Hypothalamus (tissue), 51 donors: ENCODE measurements around the gene NCOA1.
"Not testable (repeated sequence)": the region's sequence is repeated elsewhere in the genome, so short reads cannot be mapped to it uniquely, and the experiment has no call there.

Experiments used
- DNase-seq, 51 donors: peaks; one replicate each; lab custom pipeline; 2025; lab: John Stamatoyannopoulos, UW

The NCOA1 gene

DNA sequence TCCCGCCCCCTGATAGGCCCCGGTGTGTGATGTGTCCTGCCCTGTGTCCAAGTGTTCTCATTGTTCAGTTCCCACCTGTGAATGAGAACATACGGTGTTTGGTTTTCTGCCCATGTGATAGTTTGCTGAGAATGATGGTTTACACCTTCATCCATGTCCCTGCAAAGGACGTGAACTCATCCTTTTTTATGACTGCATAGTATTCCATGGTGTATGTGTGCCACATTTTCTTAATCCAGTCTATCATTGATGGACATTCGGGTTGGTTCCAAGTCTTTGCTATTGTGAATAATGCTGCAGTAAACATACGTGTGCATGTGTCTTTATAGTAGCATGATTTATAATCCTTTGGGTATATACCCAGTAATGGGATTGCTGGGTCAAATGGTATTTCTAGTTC, 40.6 kb downstream of the NCOA1 start:
- DNase-seq: not testable (repeated sequence)

DNA sequence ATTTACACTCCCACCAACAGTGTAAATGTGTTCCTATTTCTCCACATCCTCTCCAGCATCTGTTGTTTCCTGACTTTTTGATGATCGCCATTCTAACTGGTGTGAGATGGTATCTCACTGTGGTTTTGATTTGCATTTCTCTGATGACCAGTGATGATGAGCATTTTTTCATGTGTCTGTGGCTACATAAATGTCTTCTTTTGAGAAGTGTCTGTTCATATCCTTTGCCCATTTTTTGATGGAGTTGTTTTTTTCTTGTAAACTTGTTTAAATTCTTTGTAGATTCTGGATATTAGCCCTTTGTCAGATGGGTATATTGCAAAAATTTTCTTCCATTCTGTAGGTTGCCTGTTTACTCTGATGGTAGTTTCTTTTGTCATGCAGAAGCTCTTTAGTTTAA, 41.0 kb downstream of the NCOA1 start:
- not testable (repeated sequence) for DNase-seq

DNA sequence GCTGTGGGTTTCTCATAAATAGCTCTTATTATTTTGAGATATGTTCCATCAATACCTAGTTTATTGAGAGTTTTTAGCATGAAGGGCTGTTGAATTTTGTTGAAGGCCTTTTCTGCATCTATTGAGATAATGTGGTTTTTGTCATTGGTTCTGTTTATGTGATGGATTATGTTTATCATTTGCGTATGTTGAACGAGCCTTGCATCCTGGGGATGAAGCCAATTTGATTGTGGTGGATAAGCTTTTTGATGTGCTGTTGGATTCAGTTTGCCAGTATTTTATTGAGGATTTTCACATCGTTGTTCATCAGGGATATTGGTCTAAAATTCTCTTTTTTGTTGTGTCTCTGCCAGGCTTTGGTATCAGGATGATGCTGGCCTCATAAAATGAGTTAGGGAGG, 42.5 kb downstream of the NCOA1 start:
- not testable (repeated sequence) for DNase-seq

DNA sequence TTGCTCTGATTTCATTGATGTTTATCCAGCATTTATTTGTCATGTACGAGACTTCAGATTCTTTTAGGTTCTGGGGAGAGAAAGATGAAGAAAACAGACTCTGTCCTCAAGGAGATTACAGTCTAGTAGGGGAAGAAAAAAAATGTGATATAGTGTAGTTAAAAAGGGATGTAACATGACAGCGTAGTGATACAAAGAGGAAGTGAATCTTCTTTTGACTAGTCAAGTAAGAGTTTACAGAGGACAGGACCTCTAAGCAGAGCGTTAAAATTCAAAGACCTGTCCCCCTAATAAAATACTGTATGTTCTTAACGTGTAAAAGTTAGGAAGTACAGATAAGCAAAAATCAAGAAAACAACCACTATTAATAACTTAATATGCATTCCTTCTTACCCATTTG, 47.7 kb downstream of the NCOA1 start:
- DNase-seq: no peak

DNA sequence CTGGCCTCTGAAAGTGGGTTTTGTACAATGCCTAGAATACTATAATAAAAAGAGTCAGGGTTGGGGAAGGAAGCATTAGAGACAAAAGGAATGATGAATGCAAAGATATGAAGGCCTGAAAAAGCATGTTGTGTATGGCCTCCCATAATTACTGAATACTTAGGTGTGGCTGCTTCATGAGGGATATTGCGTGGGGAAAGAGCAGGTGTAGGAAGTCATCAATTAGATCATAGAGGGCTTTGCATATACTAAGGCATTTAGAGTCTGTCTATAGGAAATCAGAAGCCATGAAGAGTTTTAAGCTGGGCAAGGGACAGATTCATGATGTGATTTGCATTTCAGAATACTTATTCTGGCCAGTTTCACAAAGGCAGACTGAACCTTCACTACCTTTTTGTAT, 48.2 kb downstream of the NCOA1 start:
- no peak for DNase-seq

DNA sequence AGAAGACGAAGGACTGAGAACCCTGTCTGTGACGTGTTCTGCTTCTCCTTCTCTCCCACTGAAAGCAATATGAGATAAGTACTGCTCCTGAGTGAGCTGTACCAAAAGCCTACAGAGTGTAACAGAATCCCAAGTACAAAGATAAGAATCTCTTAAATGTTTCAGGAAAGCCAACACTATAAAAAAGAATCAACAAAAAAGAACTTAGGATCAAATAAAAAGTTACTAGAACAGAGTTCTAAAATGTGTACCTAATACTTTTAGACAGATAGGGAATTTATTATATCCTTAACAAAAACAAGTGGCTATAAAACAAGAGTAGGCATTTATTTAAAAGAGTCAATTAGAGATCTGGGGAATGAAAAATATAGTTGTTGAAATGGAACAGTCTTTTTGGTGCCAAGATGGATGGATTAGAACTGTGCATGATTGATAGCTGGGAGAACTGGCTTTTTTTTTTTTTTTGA, 49.0 kb downstream of the NCOA1 start:
- DNase-seq: no peak

DNA sequence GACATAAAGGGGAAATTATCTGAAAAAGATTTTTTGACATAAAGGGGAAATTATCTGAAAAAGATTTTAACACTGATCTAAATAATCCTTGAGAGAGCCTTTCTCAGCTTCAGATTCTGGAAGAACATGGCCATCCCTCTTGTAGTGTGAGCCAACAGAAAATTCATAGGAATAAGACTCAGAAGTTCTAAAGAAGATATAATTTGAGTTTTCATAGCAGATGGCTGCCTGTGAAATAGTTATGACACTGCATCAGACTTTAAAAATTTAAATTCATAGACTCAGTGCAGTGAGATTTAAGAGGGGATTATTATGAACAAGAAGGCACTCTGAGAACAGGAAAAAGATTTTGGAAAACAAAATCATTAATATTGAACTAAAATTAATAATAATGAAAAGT, 50.6 kb downstream of the NCOA1 start:
- no peak for DNase-seq

DNA sequence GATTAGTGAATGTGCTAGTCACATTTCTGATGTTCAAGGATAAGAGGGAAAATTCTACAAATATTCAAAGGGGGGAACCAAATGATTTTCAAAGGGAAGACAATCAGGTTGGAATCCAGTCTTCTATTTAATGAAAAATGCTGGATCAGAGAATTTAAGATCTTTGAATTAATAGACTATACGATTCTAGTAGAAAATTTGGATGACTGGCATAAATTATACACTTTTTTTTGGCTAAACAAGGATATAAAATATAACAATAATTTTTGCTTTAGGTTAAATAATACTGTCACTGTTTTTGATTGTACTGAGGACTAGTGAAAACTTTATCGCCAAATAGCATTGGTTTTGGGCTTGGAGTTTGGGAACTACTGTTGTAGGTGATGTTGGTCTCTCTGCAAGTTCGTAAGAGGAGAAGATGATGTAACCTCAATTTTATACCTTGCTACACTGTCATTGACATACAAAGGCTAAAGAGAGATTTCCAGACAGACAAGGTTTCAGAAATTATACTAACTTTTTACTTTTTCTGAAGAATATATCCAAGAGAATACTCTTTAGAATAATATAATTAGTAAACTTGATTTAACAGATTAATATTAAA, 51.3 kb downstream of the NCOA1 start:
- no peak for DNase-seq

DNA sequence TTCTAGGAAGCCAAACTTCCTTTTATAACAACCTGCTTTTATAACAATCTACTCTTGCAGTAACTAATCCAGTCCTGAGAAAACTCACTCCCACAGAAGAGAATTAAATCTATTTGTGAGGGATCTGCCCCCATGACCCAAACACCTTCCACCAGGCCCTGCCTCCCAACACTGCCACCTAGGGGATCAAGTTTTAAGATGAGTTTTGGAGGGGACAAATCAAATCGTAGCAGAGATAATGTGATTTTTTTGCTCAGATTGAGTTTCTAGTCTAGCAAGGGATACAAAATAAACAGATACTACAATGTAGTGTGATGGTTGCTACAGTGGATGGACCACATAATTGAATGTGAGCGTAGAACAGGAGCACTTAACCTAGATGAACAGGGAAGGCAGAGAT, 52.2 kb downstream of the NCOA1 start:
- no peak for DNase-seq

DNA sequence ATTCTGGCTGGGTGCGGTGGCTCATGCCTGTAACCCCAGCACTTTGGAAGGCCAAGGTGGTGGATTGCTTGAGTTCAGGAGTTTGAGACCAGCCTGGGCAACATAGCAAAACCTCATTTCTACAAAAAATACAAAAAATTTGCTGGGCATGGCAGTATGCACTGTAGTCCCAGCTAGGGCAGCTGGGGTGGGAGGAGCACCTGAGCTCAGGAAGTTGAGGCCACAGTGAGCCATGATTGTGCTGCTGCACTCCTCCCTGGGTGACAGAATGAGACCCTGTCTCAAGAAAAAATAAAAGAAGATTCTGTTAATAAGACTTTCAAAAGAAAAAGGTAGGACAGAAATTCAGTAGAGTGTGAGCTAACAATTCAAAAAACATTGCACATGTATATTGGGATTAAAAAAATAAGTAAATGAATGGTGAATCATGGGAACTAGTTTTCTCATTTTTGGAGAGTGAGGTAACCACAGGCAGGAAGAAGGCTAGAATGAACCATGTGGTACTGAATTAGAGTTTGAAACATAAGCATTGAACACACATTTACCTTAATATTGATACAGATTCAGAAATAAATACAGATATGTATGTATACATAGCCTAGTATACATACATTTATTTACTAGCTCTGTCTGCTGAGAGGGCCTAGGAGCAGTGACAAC, 53.5 kb downstream of the NCOA1 start:
- no peak for DNase-seq

DNA sequence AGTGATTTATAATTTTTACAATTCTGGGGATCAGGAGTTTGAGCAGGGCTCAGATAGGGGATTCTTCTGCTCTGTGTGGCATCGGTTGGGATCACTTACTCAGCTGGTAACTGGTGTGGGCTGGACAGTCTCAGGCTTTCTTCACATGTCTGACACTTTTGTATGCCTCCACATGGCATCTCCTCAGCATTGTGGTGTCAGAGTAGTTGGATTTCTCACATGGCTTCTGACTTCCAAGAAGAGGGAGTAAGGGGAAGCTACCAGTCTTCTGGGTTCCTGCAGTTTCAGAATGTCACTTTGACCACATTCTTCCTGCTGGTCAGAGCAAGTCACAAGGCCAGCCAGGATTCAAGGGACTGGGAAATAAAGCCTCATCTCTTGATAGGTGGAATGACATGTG, 55.6 kb downstream of the NCOA1 start:
- no peak for DNase-seq

DNA sequence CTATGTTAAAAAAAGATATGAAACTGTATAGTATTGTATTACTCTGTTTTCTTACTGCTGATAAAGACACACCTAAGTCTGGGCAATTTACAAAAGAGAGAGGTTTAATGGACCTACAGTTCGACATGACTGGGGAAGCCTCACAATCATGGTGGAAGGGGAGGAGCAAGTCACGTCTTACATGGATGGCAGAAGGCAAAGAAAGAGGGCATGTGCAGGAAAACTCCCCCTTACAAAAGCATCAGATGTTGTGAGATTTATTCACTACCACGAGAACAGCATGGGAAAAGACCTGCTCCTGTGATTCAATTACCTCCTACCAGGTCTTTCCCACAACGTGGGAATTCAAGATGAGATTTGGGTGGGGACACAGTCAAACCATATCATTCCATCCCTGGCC, 57.0 kb downstream of the NCOA1 start:
- DNase-seq: no peak

DNA sequence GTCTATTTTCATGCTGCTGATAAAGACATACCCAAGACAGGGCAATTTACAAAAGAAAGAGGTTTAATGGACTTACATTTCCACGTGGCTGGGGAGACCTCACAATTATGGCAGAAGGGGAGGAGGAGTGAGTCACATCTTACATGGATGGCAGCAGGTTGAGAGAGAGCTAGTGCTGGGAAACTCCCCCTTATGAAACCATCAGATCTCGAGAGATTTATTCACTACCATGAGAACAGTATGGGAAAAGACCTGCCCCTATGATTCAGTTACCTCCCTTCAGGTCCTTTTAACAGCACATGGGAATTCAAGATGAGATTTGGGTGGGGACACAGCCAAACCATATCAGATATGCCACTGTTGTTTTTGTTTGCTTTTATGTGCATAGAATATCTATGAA, 59.2 kb downstream of the NCOA1 start:
- not testable (repeated sequence) for DNase-seq

DNA sequence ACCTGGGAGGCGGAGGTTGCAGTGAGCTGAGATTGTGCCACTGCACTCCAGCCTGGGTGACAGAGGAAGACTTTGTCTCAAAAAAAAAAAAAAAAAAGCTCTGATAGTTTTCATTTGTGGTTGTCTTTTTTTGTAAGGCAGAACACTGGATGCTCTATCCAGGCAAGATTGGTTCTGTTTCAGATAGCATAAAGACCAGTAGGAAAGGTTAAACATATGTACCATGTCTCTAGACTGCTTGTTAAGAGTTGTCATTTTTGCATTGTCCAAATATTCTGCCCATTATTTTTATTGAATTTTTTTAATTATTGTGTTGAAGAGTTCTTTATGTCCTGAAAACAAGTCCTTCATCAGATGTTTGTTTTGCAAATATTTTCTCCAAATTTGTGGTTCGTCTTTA, 60.0 kb downstream of the NCOA1 start:
- no peak for DNase-seq

DNA sequence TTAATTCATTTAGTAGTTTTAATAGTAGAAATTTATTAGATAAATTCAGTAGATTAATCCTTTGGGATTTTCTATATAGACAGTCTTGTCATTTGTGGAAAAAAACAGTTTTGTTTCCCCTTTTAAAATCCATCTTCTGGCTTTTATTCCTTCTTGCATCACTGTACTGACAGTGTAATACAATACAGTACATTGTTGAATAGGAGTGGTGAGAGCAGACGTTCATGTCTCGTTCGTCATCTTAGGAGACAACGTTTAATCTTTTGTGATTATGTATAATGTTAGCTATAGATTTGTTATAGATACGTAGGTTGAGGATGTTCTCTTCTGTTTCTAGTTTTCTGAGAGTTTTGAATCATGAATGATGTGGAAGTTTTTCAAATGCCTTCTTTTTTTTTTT, 61.8 kb downstream of the NCOA1 start:
- no peak for DNase-seq

DNA sequence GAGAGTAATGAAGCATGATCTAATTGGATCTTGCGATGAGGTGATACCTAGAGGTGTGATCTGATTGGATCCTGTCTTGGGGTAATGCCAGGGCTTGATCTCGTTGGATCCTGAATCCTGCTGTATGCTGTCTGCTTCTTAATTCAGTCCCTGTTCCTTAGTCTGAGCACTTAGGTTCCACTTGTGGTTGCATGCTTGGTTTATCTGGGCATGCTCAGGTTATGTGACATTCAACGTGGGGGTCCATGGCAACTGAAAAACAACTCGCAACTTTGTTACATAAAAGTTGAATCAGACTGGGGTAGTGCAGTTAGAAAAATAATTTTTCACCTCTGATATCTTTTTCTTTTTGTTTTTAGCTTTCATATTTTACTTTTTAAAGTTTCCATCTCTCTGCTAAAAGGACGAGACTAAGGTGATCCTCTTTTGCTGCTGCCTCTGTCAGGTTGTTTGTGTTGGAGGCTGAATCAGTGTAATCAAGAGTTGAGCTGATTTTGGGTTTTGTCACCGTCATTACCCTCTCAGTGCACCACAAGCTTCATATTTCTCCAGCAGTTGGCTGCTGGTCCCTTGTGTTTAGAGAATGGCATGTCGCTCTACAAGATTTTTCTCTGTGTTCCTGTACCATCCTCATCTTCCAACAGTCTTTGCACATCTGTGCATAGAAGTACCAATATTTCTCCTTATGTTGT, 67.9 kb downstream of the NCOA1 start:
- DNase-seq: no peak

DNA sequence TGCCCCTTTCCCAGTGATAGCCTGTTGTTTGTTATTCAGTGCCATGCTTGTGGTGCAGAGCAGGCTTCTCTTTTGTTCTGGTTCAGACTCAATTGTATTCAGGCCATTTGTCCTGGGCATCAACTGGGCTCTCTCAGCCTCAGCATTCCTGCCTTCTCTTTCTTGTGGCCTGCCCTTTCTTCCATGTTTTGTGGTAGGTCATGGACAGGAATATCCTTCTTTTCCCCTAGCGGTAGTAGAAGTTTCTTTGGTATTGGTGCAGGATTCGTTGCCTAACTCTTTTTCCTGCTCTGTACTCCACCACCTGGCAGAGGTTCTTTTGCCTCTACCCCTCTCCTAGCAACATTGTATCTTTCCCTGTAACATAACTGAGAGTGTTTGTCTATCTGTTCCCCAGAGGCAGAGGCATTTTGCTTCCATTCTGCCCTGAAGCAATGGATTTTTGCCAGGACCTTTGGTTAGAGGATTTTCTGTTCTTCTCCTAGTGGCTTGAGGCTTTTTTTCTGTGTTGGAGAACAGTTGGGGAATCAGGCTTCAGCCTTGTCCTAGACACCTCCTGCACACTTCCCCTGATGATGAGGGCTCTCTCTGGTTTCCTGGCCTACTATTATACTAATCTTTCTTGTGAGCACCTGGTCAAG, 68.5 kb downstream of the NCOA1 start:
- DNase-seq: peak in 2 of 51 donors; percentile 23 to 28

DNA sequence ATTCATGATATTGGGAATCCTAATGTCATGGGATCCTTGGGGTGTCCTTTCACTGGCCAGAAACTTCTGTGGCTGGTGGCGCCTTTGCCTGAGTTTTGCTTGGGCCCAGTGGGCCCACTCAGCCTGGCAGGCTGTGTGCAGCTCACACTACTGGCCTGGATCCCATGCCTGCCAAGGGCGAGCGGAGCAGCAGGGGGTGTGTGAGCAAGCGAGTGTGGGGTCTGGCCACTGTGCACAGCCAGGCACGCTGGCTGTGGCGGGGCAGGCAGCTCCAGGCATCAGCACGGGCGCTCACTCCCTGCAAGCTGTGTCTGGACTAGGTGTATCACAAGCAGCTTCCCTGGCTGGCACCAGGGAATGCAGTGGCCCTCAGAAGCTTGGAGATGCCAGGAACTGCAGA, 74.5 kb downstream of the NCOA1 start:
- no peak for DNase-seq

DNA sequence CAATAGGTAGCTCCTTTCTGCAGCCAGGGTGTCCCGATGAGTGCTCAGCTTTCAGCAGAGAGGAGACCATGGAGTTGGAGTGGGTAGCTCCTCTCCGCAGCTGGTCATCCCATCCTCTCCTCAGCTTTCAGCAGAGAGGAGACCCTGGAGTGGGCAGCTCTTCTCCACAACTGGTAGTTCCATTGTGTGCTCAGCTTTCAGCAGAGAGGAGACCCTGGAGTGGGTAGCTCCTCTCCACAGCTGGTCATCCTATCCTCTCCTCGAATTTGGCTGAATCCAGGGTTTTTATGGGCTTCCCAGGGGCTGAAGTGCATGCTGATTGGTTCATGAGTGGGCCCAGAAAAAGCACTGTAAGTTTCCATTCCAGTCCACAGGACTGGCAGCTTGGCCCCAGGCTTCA, 75.2 kb downstream of the NCOA1 start:
- no peak for DNase-seq

DNA sequence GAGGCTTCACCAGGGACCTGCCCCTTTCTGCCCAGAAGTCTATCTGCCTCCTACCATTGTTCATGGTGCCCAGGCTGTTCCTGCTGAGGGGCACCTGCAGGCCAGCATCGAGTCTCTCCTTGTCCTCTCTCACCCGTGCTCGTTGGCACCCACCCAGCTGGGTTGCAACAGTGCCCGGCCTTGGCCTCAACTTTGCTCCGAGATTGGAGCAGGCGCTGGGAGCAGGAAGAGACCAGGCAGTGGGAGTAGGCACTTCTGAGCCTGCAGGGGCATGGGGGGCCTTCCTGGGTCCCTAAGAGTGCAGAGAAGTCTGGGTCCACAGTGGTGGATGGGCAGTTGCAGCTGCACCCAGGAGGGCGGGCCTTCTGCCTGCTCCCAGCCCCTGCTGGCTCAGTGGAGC, 75.6 kb downstream of the NCOA1 start:
- peak in 1 of 51 donors; percentile 2 for DNase-seq

DNA sequence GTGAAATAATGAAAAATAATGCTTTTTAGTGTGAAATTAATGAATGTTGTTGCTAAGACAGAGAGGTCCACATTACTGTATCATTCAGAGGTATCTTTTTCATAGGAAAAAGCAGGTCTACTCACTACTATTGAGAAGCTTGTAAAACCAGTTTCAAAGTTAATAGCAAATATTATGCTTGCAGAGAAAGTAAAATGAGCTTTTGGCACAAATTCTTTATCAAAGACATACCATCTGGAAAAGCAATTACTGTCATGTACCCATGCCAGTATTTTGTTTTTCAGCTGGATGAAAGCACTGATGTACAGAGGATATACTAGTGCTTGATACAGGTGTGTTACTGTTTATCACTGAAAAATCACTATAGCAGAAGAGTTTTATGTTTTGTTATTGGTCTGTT, 77.5 kb downstream of the NCOA1 start:
- DNase-seq: no peak

DNA sequence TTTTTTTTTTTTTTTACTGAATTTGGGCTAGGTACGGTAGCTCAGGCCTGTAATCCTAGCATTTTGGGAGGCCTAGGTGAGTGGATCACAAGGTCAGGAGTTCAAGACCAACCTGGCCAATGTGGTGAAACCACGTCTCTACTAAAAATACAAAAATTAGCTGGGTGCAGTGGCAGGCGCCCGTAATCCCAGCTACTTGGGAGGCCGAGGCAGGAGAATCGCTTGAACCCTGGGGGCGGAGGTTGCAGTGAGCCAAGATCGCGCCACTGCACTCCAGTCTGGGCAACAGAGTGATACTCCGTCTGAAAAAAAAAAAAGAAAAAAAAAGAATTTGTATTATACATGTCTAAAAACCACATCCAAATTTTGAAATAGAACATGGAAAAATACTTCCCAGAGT, 78.5 kb downstream of the NCOA1 start:
- DNase-seq: not testable (repeated sequence)
